GM12865 (cell line): Measurements from ENCODE around the gene SLC36A3.

Experiments used
- DNase-seq: peaks from one replicate; pipeline ENCODE4 v3.0.0; 2010; ENCODE audit warnings: low read depth
- H3K4me3 ChIP-seq: 2 replicates; pipeline ENCODE4 v1.5.1; 2011; ENCODE audit warnings: mild to moderate bottlenecking, low read depth, low read length, control low read depth
- TF ChIP-seq, protein P1 (sequence below): IDR thresholded peaks from 2 replicates; pipeline ENCODE4 v1.5.1; 2011; ENCODE audit warnings: low read length, control low read depth, low read depth, inconsistent platforms; ENCODE audit not compliant: insufficient read depth; ENCODE audit errors: missing control alignments

Gene SLC36A3

DNA sequence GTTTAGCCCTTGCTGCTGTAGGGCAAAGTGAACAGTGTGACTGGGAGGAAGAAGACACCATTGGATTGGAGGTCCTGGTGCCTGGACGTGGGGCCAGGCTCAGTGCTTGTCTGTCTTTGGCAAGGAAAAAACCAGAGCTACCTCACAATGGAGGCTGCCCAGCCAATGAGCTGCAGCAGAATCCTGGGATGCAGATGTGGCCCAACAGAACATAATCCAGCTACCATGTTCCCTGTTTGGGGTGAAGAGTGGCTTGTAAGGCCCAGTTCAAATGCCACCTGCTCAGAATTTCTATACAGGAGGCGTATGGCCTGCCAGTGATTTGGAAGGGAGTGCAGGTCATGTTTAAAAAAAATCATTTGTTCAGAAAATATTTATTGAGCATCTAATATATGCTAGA is at the start of gene SLC36A3:
SLC36A3 (minus strand) TSS at position 101 of the 400 bp plus-strand sequence. CDS start 412 bp downstream, outside the sequence.
- no peak within 1 kb of the TSS for H3K4me3 ChIP-seq

DNA sequence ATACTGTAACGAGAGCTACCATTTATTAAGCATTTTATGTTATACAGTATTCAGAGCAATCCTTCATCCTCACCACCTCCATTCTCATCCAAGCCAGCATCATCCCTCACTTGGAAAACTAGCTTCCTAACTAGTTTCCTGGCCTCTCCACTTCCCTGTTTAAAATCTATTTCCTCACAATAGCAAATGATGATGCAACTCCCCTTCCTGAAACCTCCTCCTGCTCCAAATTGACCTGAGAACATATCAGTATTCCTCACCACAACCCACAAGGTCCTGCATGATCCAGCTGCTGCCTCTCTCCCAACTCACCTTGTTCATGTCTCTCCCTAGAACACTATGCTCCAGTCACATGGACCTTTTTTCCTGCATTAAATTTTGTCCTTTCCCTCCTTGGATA is 48.1 kb upstream of the SLC36A3 start:
- H3K4me3 ChIP-seq, result no peak overlapping the region
- TF ChIP-seq, protein P1, sequence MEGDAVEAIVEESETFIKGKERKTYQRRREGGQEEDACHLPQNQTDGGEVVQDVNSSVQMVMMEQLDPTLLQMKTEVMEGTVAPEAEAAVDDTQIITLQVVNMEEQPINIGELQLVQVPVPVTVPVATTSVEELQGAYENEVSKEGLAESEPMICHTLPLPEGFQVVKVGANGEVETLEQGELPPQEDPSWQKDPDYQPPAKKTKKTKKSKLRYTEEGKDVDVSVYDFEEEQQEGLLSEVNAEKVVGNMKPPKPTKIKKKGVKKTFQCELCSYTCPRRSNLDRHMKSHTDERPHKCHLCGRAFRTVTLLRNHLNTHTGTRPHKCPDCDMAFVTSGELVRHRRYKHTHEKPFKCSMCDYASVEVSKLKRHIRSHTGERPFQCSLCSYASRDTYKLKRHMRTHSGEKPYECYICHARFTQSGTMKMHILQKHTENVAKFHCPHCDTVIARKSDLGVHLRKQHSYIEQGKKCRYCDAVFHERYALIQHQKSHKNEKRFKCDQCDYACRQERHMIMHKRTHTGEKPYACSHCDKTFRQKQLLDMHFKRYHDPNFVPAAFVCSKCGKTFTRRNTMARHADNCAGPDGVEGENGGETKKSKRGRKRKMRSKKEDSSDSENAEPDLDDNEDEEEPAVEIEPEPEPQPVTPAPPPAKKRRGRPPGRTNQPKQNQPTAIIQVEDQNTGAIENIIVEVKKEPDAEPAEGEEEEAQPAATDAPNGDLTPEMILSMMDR, result no peak
- DNase-seq, result no peak

More for the DNA sequence above, at the start of gene SLC36A3:
- no peak for DNase-seq
- TF ChIP-seq, protein P1, result no peak

DNA sequence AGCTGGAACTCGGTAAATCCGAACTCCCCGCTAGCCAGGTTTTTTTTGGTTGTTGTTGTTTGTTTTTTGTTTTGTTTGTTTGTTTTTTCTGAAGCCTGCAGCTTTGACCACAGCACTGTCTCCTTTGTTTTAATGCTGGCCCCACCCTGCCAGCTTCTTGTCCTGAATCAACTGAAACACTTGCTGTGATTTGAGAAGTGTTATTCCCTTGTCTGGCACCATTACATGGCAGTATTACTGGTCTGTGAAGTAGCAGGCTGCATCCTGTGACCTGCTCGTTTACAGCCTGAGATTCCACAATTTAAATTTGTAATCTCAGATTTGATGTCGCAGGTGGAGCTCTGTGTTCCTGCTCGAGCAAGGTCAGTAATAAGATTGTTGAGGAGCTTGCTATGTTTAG is 45.2 kb upstream of the SLC36A3 start:
- DNase-seq, result no peak
- TF ChIP-seq, protein P1, result no peak
- H3K4me3 ChIP-seq, result no peak overlapping the region

DNA sequence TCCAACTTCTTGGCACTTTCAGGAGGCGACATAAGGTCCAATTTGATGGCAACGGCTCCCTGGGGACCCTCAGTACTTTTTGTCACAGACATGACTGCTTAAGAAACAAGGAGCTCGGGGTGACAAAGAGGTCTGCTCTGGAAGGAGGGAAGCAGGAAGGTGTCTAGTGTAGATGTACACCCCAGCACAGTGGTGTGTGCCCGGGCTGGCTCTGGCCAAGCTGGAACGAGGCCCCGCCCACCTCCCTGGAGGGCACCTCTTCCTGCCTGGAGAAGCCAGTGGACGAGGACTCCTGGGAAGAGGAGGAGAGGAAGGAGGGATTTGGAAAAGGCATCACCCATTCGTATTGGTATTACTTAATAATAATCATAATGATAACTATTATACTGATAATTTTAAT is 43.8 kb upstream of the SLC36A3 start, which contains the start of gene SLC36A2:
SLC36A2 (minus strand) TSS at position 191 of the 400 bp plus-strand sequence; CDS start at position 92, 99 bp downstream.
- no peak for DNase-seq
- H3K4me3 ChIP-seq, result no peak within 1 kb of the TSS
- TF ChIP-seq, protein P1, result no peak

DNA sequence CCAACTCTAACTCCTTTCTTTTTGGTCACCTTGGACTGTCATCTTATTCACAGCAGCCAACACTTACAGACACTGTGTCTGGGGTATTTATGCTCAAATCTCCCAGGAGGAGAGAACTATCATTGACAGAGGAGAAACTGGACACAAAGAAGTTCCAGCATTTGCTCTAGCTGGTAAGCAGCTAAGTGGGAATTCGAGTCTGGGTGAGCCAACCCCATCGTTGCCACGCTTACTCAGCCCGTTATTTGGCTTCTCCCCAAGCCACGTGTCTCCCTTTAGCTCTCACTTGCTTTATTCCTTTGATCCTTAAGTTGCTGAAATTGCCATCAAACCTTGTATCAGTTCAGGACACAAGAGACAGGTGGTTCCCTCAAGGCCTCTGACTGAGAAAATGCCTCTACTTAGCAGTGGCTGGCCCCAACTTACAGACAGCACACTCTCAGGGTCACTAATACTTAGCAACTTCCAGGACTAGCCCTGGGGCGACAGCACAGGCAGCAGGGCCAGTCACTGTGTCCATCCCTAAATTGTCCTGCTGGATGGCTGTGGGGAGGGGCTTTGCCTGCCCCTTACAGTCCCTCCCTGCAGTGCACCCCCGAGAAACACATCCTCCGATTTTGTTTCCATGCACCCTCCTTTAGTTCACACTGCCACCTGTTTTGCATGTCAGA is 42.4 kb upstream of the SLC36A3 start:
- TF ChIP-seq, protein P1, result no peak
- DNase-seq, result no peak
- no peak overlapping the region for H3K4me3 ChIP-seq

DNA sequence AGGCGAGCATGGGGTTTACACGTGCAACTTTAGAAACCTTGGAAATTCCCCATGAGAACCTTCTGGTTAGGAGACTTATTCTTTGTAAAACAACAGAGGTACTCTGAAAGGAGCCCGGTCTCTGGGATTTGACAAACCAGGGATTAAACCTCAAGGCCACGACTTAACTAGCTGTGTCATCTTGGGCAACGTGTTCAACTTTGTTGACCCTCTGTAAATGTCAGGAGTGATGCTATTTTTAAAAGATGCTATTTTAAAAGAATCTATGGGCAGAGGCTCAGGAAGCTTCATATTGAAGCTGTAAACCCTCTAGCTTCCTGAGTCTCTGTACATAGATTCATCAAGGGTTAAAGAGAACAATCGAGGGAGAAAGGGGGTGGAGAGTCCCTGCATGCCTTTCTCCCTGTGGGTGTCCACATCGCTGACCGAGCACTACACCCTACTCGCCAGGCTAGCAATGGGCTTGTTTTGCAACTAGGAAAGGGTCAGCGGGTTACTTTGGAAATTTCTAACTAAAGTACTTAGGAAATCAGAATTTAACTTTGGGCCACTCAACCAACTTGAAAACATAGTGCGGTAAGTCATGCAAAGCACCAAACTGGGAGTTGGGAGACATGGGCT is 41.7 kb upstream of the SLC36A3 start:
- no peak overlapping the region for H3K4me3 ChIP-seq
- no peak for DNase-seq
- TF ChIP-seq, protein P1, result no peak

DNA sequence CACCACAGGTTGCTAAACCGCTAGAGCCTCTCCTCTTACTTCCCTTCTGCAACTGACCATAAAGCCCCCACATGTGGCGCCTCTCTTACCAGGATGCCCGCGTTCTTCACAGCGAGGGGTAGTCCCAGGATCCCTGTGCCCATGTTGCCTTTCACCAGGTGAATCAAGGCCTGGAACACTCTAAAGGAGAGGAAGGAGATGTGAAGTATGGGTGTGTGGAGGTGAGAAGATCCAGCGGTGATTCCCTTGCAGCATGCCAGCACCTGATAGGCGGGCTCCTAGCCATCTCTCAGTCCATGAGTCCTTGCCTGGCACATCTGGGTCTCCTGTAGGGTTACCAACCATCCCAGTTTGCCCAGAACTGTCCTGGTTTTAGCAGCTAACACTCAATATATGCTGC is 40.5 kb upstream of the SLC36A3 start:
- no peak overlapping the region for H3K4me3 ChIP-seq
- TF ChIP-seq, protein P1, result no peak
- no peak for DNase-seq
